Measurements from ENCODE around the gene ISLR2. TPM values are rescaled to one million over a fixed set of nuclear protein-coding genes. Genes with fewer than 3 reads are reported as not detected.
"Not testable (repeated sequence)": the region's sequence is repeated elsewhere in the genome, so short reads cannot be mapped to it uniquely, and the experiment has no call there.

ISLR2 gene
- not detected in 2 replicates for total RNA-seq

- Mint-ChIP-seq H3K4me1 (ENCODE audit: low read depth) (peaks cover 18% of the 10 kb centered on the region), H3K36me3 (ENCODE audit: low read depth) (no peaks in the 10 kb centered on the region), H3K9me3 (no peaks in the 10 kb centered on the region), H3K4me3 (peak within 1 kb of the TSS; percentile 31), H3K27me3 (ENCODE audit: insufficient read depth) (peaks cover 80% of the 10 kb centered on the region), H3K27ac (peak within 1 kb of the TSS; percentile 55)
- intact Hi-C loops (cut with micrococcal nuclease) = no loop called here
- no peak for DNase-seq (ENCODE audit: low spot score)
Measured at GRCh38 chr15:74130155-74130848, at the start of gene ISLR2. Gene ISLR2, plus strand, starts transcription at chr15:74130586. Its CDS starts 2,169 bp downstream, at chr15:74132755.

- DNase-seq (ENCODE audit: low spot score); H3K27ac Mint-ChIP-seq; H3K9me3 Mint-ChIP-seq; intact Hi-C loops (cut with micrococcal nuclease); H3K4me1 Mint-ChIP-seq (ENCODE audit: low read depth); H3K27me3 Mint-ChIP-seq (ENCODE audit: insufficient read depth); H3K4me3 Mint-ChIP-seq; H3K36me3 Mint-ChIP-seq (ENCODE audit: low read depth): not testable (repeated sequence)
Measured at GRCh38 chr15:74082450-74082849, 47.9 kb upstream of the ISLR2 start, which contains the start of gene GOLGA6A. Gene GOLGA6A, minus strand, starts transcription at chr15:74082550. Its CDS starts 41 bp downstream, at chr15:74082509.

GRCh38 chr15:74094567-74094966, 35.8 kb upstream of the ISLR2 start:
- H3K27me3 Mint-ChIP-seq (ENCODE audit: insufficient read depth); H3K27ac Mint-ChIP-seq; intact Hi-C loops (cut with micrococcal nuclease); H3K9me3 Mint-ChIP-seq; H3K36me3 Mint-ChIP-seq (ENCODE audit: low read depth); H3K4me3 Mint-ChIP-seq; H3K4me1 Mint-ChIP-seq (ENCODE audit: low read depth); DNase-seq (ENCODE audit: low spot score): not testable (repeated sequence)

- DNase-seq (ENCODE audit: low spot score); H3K4me1 Mint-ChIP-seq (ENCODE audit: low read depth); H3K36me3 Mint-ChIP-seq (ENCODE audit: low read depth); H3K4me3 Mint-ChIP-seq; intact Hi-C loops (cut with micrococcal nuclease); H3K9me3 Mint-ChIP-seq; H3K27ac Mint-ChIP-seq; H3K27me3 Mint-ChIP-seq (ENCODE audit: insufficient read depth): not testable (repeated sequence)
Measured at GRCh38 chr15:74095610-74096009, 34.8 kb upstream of the ISLR2 start.

- H3K36me3 Mint-ChIP-seq (ENCODE audit: low read depth); H3K4me3 Mint-ChIP-seq; intact Hi-C loops (cut with micrococcal nuclease); H3K9me3 Mint-ChIP-seq; H3K4me1 Mint-ChIP-seq (ENCODE audit: low read depth); H3K27ac Mint-ChIP-seq; DNase-seq (ENCODE audit: low spot score); H3K27me3 Mint-ChIP-seq (ENCODE audit: insufficient read depth): not testable (repeated sequence)
Measured at GRCh38 chr15:74096753-74097474, 33.5 kb upstream of the ISLR2 start.

- Mint-ChIP-seq H3K27ac (peak overlapping the region; percentile 81), H3K4me3 (peak overlapping the region; percentile 70)
- not testable (repeated sequence) for H3K4me1 Mint-ChIP-seq (ENCODE audit: low read depth); H3K27me3 Mint-ChIP-seq (ENCODE audit: insufficient read depth); H3K36me3 Mint-ChIP-seq (ENCODE audit: low read depth); H3K9me3 Mint-ChIP-seq
- intact Hi-C loops (cut with micrococcal nuclease) = loop anchor here (10.0 kb wide), 1 partner anchor 1725 kb away; the partner anchor contains the start of gene HEXA
- peak; percentile 77 for DNase-seq (ENCODE audit: low spot score)
Measured at GRCh38 chr15:74099963-74100733, 30.2 kb upstream of the ISLR2 start.

GRCh38 chr15:74108111-74108510, 22.3 kb upstream of the ISLR2 start:
- H3K9me3 Mint-ChIP-seq = no peaks in the 10 kb centered on the region
- H3K4me3 Mint-ChIP-seq = no peak overlapping the region
- intact Hi-C loops (cut with micrococcal nuclease) = loop anchor here (10.0 kb wide), 1 partner anchor 1733 kb away; the partner anchor contains the start of gene HEXA
- DNase-seq (ENCODE audit: low spot score) = no peak
- H3K36me3 Mint-ChIP-seq (ENCODE audit: low read depth) = no peaks in the 10 kb centered on the region
- H3K27ac Mint-ChIP-seq = no peak overlapping the region
- H3K27me3 Mint-ChIP-seq (ENCODE audit: insufficient read depth) = peaks cover 3% of the 10 kb centered on the region
- H3K4me1 Mint-ChIP-seq (ENCODE audit: low read depth) = no peaks in the 10 kb centered on the region

- intact Hi-C loops (cut with micrococcal nuclease) = loop anchor here (10.0 kb wide), 1 partner anchor 1734 kb away; the partner anchor contains the start of gene HEXA
- not testable (repeated sequence) for H3K36me3 Mint-ChIP-seq (ENCODE audit: low read depth); DNase-seq (ENCODE audit: low spot score); H3K4me1 Mint-ChIP-seq (ENCODE audit: low read depth); H3K27ac Mint-ChIP-seq; H3K4me3 Mint-ChIP-seq; H3K9me3 Mint-ChIP-seq; H3K27me3 Mint-ChIP-seq (ENCODE audit: insufficient read depth)
Measured at GRCh38 chr15:74108611-74109010, 21.8 kb upstream of the ISLR2 start.

- Mint-ChIP-seq H3K36me3 (ENCODE audit: low read depth) (no peaks in the 10 kb centered on the region), H3K4me3 (no peak overlapping the region), H3K9me3 (no peaks in the 10 kb centered on the region), H3K27me3 (ENCODE audit: insufficient read depth) (peaks cover 3% of the 10 kb centered on the region), H3K4me1 (ENCODE audit: low read depth) (no peaks in the 10 kb centered on the region), H3K27ac (no peak overlapping the region)
- intact Hi-C loops (cut with micrococcal nuclease) = loop anchor here (10.0 kb wide), 1 partner anchor 1735 kb away; the partner anchor contains the start of gene HEXA
- no peak for DNase-seq (ENCODE audit: low spot score)
Measured at GRCh38 chr15:74109713-74110112, 20.7 kb upstream of the ISLR2 start.

- no peak for DNase-seq (ENCODE audit: low spot score)
- peaks cover 27% of the 10 kb centered on the region for H3K27me3 Mint-ChIP-seq (ENCODE audit: insufficient read depth)
- no peaks in the 10 kb centered on the region for H3K36me3 Mint-ChIP-seq (ENCODE audit: low read depth)
- H3K9me3 Mint-ChIP-seq = no peaks in the 10 kb centered on the region
- H3K4me1 Mint-ChIP-seq (ENCODE audit: low read depth) = peaks cover 4% of the 10 kb centered on the region
- intact Hi-C loops (cut with micrococcal nuclease) = no loop called here
- H3K27ac Mint-ChIP-seq = no peak overlapping the region
- no peak overlapping the region for H3K4me3 Mint-ChIP-seq
Measured at GRCh38 chr15:74120426-74120825, 10.0 kb upstream of the ISLR2 start.

GRCh38 chr15:74121039-74121438, 9.3 kb upstream of the ISLR2 start:
- intact Hi-C loops (cut with micrococcal nuclease) = no loop called here

GRCh38 chr15:74121858-74122257, 8.5 kb upstream of the ISLR2 start:
- Mint-ChIP-seq H3K36me3 (ENCODE audit: low read depth) (no peaks in the 10 kb centered on the region), H3K27ac (no peak overlapping the region), H3K27me3 (ENCODE audit: insufficient read depth) (peaks cover 33% of the 10 kb centered on the region), H3K4me1 (ENCODE audit: low read depth) (peaks cover 4% of the 10 kb centered on the region), H3K9me3 (no peaks in the 10 kb centered on the region), H3K4me3 (no peak overlapping the region)
- DNase-seq (ENCODE audit: low spot score) = no peak
- intact Hi-C loops (cut with micrococcal nuclease) = no loop called here

More at GRCh38 chr15:74121039-74121438, 9.3 kb upstream of the ISLR2 start:
- Mint-ChIP-seq H3K36me3 (ENCODE audit: low read depth) (no peaks in the 10 kb centered on the region), H3K4me3 (no peak overlapping the region), H3K27ac (no peak overlapping the region), H3K9me3 (no peaks in the 10 kb centered on the region), H3K27me3 (ENCODE audit: insufficient read depth) (peaks cover 33% of the 10 kb centered on the region), H3K4me1 (ENCODE audit: low read depth) (peaks cover 4% of the 10 kb centered on the region)
- DNase-seq (ENCODE audit: low spot score) = no peak

All from activated T-helper 1 cell treated with anti-CD3 and anti-CD28 coated beads, Interleukin-12 subunit alpha, Interleukin-12 subunit beta, Interleukin-2, Interleukin-4 antibody, amounts not matched to agents 30 ng/mL and 10 ng/mL and 1 ng/mL, durations not matched to agents 14 hours and 24 hours and 36 hours (primary cell).